ENCODE data around the gene DICER1. TPM values are rescaled to one million over a fixed set of nuclear protein-coding genes. Genes with fewer than 3 reads are reported as not detected.

Gene DICER1
- polyA plus RNA-seq, 1 donor from 2014 or later: 93.8 TPM

DNA sequence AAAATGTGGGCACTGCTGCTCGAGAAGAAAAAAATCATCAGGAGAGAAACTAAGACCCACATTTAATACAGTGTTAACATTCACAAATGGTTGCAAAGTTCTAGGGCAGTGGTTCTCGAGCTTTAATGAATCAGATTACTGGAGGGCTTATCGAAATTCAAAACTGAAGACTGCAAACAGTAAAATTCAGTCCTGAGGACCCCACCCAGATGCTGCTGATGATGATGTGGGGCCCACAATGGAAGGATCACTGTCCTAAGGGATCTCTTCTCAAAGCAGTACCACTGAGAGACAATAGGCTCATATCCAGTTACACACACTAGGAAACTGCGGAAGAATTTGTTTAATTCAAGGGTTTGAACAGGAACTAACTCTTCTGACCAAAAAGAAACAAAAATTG, 31.4 kb downstream of the DICER1 start:
- Histone ChIP-seq H3K9me2 (ENCODE audit: insufficient read depth, low read length) (no peaks in the 10 kb centered on the region), H3K36me3 (ENCODE audit: insufficient read depth, low read length) (peaks cover 14% of the 10 kb centered on the region), H3K27ac (ENCODE audit: low read length) (no peak overlapping the region), H3K9me3 (ENCODE audit: low read length) (no peaks in the 10 kb centered on the region), H3F3A (ENCODE audit: insufficient read depth, low read length, poor library complexity, severe bottlenecking) (no peaks in the 10 kb centered on the region), H3K79me2 (replicated peaks; ENCODE audit: insufficient read depth, low read length) (no peaks in the 10 kb centered on the region), H2AFZ (ENCODE audit: low read depth, low read length) (no peak overlapping the region), H3K27me3 (ENCODE audit: insufficient read depth, low read depth, low read length) (no peaks in the 10 kb centered on the region), H3K9ac (ENCODE audit: low read length) (no peak overlapping the region), H3K4me3 (ENCODE audit: low read length) (no peak overlapping the region), H4K20me1 (ENCODE audit: insufficient read depth) (no peaks in the 10 kb centered on the region), H3K4me2 (ENCODE audit: low read length) (no peak overlapping the region)
- TF ChIP-seq EP300 (conservative IDR thresholded peaks at IDR 0.05; ENCODE audit: poor library complexity, severe bottlenecking) (no peak), POLR2AphosphoS5 (IDR thresholded peaks at IDR 0.05) (no peak)
- TF ChIP-seq, protein P1, sequence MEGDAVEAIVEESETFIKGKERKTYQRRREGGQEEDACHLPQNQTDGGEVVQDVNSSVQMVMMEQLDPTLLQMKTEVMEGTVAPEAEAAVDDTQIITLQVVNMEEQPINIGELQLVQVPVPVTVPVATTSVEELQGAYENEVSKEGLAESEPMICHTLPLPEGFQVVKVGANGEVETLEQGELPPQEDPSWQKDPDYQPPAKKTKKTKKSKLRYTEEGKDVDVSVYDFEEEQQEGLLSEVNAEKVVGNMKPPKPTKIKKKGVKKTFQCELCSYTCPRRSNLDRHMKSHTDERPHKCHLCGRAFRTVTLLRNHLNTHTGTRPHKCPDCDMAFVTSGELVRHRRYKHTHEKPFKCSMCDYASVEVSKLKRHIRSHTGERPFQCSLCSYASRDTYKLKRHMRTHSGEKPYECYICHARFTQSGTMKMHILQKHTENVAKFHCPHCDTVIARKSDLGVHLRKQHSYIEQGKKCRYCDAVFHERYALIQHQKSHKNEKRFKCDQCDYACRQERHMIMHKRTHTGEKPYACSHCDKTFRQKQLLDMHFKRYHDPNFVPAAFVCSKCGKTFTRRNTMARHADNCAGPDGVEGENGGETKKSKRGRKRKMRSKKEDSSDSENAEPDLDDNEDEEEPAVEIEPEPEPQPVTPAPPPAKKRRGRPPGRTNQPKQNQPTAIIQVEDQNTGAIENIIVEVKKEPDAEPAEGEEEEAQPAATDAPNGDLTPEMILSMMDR (IDR thresholded peaks at IDR 0.05; ENCODE audit: poor library complexity, severe bottlenecking): no peak

DNA sequence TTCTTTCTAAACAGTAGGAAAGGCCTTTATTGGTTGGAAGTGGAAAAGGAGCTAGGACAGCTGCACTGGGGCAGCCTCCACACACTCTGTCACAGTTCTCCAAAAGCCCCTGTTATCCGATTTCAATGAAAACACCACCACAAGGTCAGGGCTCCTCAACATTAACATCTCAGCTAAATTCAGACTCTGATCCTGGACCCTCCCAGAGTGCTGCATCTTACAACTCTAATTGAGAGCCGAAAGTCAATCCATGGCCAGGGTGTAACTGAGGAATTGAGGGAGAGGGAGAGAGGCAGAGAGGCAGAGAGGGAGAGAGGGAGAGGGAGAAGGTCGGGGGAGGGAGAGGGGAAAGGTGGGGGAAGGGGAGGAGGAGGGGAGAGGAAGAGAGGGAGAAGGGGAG, 32.1 kb downstream of the DICER1 start:
- H2AFZ ChIP-seq (ENCODE audit: low read depth, low read length): no peak overlapping the region
- no peaks in the 10 kb centered on the region for H3F3A ChIP-seq (ENCODE audit: insufficient read depth, low read length, poor library complexity, severe bottlenecking)
- no peaks in the 10 kb centered on the region for H4K20me1 ChIP-seq (ENCODE audit: insufficient read depth)
- H3K9me3 ChIP-seq (ENCODE audit: low read length): no peaks in the 10 kb centered on the region
- no peak overlapping the region for H3K9ac ChIP-seq (ENCODE audit: low read length)
- H3K9me2 ChIP-seq (ENCODE audit: insufficient read depth, low read length): no peaks in the 10 kb centered on the region
- H3K27me3 ChIP-seq (ENCODE audit: insufficient read depth, low read depth, low read length): no peaks in the 10 kb centered on the region
- no peak overlapping the region for H3K4me2 ChIP-seq (ENCODE audit: low read length)
- H3K4me3 ChIP-seq (ENCODE audit: low read length): no peak overlapping the region
- no peaks in the 10 kb centered on the region for H3K79me2 ChIP-seq (replicated peaks; ENCODE audit: insufficient read depth, low read length)
- TF ChIP-seq RAD21 (conservative IDR thresholded peaks at IDR 0.05) (no peak), SMC3 (conservative IDR thresholded peaks at IDR 0.05; ENCODE audit: poor library complexity) (no peak), EZH2 (IDR thresholded peaks at IDR 0.05; ENCODE audit: borderline replicate concordance, insufficient read depth, low read length, poor library complexity, severe bottlenecking) (no peak), EP300 (conservative IDR thresholded peaks at IDR 0.05; ENCODE audit: poor library complexity, severe bottlenecking) (no peak)
- peaks cover 14% of the 10 kb centered on the region for H3K36me3 ChIP-seq (ENCODE audit: insufficient read depth, low read length)
- no peak overlapping the region for H3K27ac ChIP-seq (ENCODE audit: low read length)

GRCh38 chr14:95123891-95124579, 33.3 kb downstream of the DICER1 start:
- Histone ChIP-seq H3K27ac (ENCODE audit: low read length) (no peak overlapping the region), H3K79me2 (replicated peaks; ENCODE audit: insufficient read depth, low read length) (no peaks in the 10 kb centered on the region), H3K9ac (ENCODE audit: low read length) (no peak overlapping the region), H2AFZ (ENCODE audit: low read depth, low read length) (no peak overlapping the region), H3K4me2 (ENCODE audit: low read length) (no peak overlapping the region), H4K20me1 (ENCODE audit: insufficient read depth) (no peaks in the 10 kb centered on the region), H3K9me3 (ENCODE audit: low read length) (no peaks in the 10 kb centered on the region), H3F3A (ENCODE audit: insufficient read depth, low read length, poor library complexity, severe bottlenecking) (no peaks in the 10 kb centered on the region), H3K36me3 (ENCODE audit: insufficient read depth, low read length) (peaks cover 13% of the 10 kb centered on the region), H3K9me2 (ENCODE audit: insufficient read depth, low read length) (no peaks in the 10 kb centered on the region), H3K27me3 (ENCODE audit: insufficient read depth, low read depth, low read length) (no peaks in the 10 kb centered on the region), H3K4me3 (ENCODE audit: low read length) (no peak overlapping the region)
- TF ChIP-seq, protein P2, sequence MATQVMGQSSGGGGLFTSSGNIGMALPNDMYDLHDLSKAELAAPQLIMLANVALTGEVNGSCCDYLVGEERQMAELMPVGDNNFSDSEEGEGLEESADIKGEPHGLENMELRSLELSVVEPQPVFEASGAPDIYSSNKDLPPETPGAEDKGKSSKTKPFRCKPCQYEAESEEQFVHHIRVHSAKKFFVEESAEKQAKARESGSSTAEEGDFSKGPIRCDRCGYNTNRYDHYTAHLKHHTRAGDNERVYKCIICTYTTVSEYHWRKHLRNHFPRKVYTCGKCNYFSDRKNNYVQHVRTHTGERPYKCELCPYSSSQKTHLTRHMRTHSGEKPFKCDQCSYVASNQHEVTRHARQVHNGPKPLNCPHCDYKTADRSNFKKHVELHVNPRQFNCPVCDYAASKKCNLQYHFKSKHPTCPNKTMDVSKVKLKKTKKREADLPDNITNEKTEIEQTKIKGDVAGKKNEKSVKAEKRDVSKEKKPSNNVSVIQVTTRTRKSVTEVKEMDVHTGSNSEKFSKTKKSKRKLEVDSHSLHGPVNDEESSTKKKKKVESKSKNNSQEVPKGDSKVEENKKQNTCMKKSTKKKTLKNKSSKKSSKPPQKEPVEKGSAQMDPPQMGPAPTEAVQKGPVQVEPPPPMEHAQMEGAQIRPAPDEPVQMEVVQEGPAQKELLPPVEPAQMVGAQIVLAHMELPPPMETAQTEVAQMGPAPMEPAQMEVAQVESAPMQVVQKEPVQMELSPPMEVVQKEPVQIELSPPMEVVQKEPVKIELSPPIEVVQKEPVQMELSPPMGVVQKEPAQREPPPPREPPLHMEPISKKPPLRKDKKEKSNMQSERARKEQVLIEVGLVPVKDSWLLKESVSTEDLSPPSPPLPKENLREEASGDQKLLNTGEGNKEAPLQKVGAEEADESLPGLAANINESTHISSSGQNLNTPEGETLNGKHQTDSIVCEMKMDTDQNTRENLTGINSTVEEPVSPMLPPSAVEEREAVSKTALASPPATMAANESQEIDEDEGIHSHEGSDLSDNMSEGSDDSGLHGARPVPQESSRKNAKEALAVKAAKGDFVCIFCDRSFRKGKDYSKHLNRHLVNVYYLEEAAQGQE (IDR thresholded peaks at IDR 0.05; ENCODE audit: borderline replicate concordance): no peak
- TF ChIP-seq POLR2AphosphoS5 (IDR thresholded peaks at IDR 0.05): no peak
- no peak for TF ChIP-seq RAD21 (conservative IDR thresholded peaks at IDR 0.05)
- TF ChIP-seq, protein P1 (IDR thresholded peaks at IDR 0.05; ENCODE audit: poor library complexity, severe bottlenecking): no peak
- TF ChIP-seq EP300 (conservative IDR thresholded peaks at IDR 0.05; ENCODE audit: poor library complexity, severe bottlenecking): no peak
- TF ChIP-seq SMC3 (conservative IDR thresholded peaks at IDR 0.05; ENCODE audit: poor library complexity): no peak
- TF ChIP-seq TAF1 (IDR thresholded peaks at IDR 0.05; ENCODE audit: low read depth): no peak
- no peak for TF ChIP-seq MXI1 (conservative IDR thresholded peaks at IDR 0.05; ENCODE audit: poor library complexity, severe bottlenecking)
- no peak for TF ChIP-seq EZH2 (IDR thresholded peaks at IDR 0.05; ENCODE audit: borderline replicate concordance, insufficient read depth, low read length, poor library complexity, severe bottlenecking)

All from neural cell (in vitro differentiated cells).